Activated CD8-positive, alpha-beta memory T cell treated with anti-CD3 and anti-CD28 coated beads for 1 hour (primary cell): ENCODE measurements around the gene ADGRV1.
"Not testable (repeated sequence)": the region's sequence is repeated elsewhere in the genome, so short reads cannot be mapped to it uniquely, and the experiment has no call there.

Experiments used
- DNase-seq, 2 donors: peaks; one replicate each; pipeline ENCODE4 v3.0.0-alpha.2; 2020; ENCODE audit warnings: low read depth in 1 of 2; ENCODE audit errors: extremely low read depth in 1 of 2

ADGRV1 gene

DNA sequence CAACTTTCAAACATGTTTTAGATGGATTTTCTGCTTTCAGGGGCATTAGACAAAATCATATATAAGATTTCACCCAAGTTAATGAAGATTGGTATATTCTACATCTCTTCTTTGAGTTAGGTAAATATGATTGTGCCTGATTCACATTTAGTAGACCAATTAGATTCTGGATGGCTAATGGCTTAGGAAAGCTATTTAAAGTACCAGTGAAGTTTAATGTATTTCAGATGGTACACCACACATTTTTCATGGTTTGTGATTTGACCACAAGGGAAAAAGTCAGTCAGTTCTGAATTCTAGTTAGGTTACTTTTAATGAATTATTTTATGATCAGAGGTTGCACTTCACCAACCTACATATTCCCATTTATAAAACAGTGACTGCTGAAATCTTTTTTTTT lies 409.7 kb downstream of the ADGRV1 start:
- no peak for DNase-seq

DNA sequence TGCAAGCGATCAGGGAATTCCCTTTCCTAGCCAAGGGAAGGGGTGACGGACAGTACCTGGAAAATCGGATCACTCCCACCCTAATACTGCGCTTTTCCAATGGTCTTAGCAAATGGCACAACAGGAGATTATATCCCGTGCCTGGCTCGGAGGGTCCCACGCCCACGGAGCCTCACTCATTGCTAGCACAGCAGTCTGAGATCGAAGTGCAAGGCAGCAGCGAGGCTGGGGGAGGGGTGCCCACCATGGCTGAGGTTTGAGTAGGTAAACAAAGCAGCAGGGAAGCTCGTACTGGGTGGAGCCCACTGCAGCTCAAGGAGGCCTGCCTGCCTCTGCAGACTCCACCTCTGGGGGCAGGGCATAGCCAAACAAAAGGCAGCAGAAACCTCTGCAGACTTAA lies 411.3 kb downstream of the ADGRV1 start:
- not testable (repeated sequence) for DNase-seq

DNA sequence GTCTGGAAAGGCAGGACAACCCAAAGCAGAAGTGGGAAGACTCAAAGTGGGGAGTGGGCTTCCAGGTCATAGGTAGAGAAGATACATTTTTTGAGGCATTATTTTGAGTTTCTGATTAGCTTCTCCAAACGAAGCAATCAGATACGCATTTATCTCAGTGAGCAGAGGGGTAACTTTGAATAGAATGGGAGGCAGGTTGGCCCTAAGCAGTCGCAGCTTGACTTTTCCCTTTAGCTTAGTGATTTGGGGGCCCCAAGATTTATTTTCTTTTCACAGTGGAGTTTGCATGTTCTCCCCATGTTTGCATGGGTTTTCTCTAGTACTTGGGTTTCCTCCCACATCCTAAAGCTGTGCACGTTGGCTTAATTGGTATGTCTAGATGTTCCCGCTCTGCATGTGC lies 422.6 kb downstream of the ADGRV1 start:
- no peak for DNase-seq

DNA sequence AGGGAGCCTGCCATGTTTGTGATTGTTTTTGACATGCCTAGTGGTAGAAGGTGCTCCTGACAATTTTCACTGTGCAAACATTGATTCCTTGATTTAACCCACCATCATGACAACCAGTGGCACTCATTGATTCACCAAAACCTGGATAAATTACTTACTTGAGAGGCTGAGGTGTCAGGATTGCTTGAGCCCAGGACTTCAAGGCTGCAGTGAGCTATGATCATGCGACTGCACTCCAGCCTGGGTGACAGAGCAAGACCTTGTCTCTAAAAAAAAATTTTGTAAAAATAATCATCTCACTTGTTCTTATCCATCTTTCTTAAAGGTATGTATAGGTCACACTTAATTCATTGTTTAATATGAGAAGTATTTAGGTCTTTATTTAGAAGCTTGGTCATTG lies 423.2 kb downstream of the ADGRV1 start:
- no peak for DNase-seq

DNA sequence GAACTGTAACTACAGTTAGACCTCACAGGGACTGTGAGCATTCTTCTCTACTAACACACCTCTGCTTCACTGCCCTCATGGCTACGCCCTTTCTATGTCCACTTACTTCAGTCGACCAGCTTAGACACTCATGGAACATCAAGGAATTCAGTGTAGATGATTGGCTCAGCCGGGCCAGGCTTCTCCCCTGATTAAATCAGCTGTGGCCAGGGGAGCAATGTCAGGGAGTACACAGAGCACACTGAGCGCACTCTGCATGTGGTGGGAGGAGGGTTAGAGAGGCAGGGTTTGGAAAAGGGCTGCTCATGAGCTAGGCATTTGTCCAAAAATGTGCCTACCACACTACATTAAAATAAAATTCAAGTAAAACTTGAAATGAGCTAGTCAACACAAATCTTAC lies 424.0 kb downstream of the ADGRV1 start:
- DNase-seq, result no peak

DNA sequence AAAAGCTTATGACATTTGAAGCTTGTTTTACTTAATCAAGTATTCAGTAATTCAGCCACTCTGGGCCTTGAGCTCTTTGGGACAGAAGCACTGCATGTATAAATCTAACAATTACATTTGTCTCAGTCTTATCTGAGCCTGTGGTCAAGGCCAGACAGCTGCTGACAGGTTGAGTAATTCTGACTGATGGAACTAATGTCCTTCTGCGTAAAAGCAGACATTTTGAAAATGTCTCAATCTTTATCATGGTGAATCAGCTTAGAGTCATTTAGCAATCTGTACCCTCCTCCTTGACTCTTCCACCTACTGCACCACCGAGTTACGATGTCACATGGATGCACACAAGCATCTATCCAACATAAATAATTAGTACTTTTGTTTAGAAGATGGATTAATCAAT lies 424.6 kb downstream of the ADGRV1 start:
- no peak for DNase-seq

DNA sequence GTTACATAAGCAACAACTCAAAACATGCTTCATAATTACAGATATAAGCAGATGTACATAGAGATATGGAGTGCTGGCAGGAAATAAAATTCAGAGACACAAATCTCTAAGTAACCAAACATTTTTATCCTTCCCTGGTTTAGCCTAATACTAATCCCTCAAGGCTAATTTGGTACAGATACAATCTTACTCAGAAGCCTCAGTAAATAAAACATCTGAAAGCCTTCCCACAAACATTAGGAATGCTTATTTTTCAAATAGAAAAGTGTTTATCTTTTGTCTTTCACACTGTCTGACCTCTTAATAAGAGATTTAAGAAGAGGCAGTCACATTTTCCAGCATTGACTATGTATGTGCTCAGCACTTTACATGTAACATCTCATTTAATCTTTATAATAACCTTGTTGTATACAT lies 425.1 kb downstream of the ADGRV1 start:
- no peak for DNase-seq

DNA sequence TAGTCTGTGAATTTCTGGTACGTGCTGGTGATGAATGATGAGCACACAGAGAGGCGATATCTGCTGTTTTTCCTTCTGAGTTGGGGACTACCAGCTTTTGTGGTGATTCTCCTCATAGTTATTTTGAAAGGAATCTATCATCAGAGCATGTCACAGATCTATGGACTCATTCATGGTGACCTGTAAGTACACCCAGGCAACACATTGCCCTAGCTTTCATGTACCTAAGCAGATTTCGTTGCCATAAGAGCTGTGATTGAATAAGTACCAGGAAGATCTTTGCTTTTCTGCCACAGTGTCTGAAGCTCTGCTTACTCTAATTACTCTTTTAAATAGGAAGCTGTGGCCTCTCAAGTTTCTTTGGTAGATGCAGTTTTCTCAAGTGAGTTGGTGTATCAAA lies 426.7 kb downstream of the ADGRV1 start:
- no peak for DNase-seq

DNA sequence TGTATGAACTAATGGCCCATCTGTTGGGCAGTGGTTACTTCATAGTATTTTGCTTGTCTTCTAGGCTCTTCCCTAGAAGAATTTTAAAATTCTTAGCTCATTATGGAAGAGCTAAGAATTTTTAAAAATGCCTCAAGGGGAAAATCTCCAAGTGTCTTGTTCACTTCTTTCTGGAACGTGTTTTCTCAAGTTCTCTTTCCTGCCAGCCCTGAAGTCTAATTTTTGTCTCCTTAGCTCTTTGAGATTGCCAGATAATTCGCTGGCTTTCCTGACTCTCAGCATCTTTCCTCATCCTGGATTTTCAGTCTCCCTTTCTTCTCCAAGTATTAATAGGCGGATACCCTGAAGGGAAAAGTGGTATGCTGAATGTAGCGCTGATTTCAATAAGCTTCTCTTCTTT lies 429.1 kb downstream of the ADGRV1 start:
- DNase-seq, result no peak

DNA sequence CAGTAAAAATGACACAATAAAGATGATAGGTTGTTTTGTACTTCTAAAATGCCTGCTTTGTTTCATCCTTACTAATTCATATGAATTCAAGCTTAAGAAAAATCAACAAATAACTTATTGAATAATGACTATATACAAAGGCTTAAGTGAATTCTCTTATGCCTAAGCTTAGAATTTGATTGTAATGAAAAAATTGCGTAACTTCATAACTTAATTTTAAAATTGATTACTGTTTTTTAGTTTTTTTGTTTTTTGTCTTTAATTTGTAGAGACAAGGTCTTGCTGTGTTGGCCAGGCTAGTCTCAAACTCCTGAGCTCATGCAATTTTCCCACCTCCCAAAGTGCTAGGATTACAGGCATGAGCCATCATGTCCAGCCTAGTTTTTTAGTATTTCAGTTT lies 432.6 kb downstream of the ADGRV1 start:
- DNase-seq, result no peak

DNA sequence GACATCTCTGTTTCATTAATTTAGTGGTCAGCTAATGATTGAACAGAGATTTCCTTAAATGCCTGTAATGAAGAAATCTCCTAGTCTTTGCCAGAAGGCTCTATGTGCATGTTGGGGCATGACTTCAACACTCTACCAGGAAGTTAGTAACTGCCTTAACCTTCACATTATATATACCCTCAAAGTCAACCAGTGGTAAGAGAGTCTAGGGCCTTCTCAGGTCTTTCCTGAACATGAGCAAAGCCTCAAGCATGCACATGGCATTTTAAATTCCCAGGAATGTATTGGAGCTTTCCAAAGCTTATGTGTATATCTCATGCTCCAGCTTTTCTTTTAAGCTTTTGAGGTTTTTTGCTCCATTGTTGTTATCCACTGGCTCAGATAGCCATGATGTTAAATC lies 436.2 kb downstream of the ADGRV1 start:
- DNase-seq, result no peak

DNA sequence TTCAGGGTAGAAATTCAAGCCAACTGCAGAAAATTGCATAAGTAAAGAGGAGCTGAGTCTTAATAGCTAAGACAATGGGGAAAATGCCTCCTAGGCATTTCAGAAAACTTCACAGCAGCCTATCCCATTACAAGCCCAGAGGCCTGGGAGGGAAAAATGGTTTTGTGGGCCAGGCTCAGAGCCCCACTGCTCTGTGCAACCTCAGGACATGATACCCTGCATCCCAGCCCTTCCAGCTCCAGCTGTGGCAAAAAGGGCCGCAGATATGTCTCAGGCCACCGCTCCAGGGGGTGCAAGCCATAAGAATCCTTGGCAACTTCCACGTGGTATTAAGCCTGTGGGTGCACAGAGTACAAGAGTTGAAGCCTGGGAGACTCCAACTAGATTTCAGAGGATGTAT lies 437.5 kb downstream of the ADGRV1 start:
- no peak for DNase-seq

DNA sequence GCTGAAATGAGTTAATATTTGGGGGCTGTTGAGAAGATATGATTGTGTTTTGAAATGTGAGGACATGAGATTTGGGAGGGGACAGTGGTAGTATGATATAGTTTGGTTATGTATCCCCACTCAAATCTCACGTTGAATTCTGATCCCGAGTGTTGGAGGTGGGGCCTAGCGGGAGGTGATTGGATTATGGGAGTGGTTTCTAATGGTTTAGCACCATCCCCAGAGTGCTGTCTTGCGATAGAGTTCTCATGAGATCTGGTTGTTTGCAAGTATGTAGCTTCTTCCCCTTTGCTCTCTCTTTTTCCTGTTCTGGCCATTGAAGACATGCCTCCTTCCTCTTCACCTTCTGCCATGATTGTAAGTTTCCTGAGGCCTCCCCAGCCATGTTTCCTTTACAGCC lies 438.5 kb downstream of the ADGRV1 start:
- DNase-seq, result no peak

DNA sequence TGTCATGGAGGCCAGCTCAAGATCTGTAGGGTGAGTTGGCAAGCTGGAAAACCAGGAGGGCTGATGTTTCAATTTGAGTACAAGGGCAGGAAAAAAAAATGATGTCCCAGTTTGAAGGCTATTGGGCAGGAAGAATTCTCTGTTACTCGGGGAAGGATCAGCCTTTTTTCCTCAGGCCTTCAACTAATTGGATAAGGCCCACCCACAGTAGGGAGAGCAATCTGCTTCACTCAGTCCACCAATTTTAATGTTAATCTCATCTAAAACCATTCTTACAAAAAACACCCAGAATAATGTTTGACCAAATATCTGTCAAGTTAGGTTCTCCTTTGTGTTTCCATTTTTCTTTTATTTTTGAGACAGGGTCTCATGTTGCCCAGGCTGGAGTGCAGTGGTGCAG lies 442.1 kb downstream of the ADGRV1 start:
- DNase-seq, result no peak

DNA sequence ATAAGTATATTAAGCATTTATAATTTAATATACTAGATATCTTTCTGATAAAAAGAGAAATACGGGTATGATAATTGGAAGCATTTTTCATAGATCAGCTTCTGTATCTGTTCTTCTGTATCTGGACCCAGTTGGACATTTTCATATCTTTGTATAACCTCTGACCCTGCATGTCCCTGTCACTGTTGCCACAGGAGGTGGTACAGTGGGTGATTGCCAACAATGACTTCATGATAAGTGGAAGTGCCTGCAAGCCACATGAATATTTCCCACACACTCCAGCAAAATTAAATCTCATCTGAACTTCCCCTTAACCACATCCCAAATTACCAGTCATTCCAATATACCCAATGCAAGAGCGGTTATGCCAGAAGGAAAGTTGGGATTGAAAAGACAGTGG lies 448.1 kb downstream of the ADGRV1 start:
- no peak for DNase-seq

DNA sequence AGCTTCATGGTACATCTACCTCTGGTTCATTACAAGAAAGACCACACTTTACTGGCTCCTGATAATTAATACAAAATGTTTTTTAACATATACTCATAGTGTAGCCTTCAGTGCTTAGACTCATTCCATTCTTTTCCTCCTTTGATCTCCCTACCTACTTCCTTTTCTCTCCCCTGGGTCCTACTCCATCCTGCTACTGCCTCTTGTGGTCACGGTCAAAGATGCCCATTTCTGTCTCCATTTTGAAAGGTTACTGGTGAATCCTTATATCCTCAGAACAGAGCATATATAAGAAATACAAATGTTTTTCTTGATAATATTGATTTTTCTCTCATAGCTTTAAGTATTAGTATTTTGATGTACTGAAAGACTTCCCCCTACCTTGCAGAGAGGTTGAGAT lies 448.7 kb downstream of the ADGRV1 start:
- no peak for DNase-seq

DNA sequence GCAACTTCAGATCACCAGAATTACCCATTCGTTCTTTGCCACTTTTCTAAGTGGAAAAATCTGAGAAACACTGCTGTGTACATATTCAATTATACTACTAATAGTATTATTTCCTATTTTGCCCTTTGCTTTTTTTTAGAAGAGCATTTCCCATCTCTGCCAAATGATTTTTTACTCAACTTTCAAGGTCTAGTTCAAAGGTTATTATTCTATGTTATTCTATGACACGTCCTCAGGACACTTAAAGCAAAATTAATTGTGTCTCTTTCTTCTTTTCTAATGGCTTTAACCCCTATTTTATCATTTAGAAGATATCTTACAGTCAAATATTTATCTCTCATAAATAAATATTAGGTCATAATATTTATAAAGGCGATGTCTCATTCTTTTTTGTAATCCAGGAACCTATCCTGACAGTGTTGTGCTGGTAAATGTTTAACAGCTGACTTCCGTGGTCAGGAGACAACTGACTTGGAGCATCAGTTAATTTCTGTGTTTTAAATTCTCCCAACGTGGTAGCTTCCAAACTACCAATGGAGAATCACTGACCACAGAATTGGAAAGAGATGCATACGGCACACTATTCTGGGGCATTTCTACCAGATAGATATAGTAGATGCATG lies 449.3 kb downstream of the ADGRV1 start:
- no peak for DNase-seq

DNA sequence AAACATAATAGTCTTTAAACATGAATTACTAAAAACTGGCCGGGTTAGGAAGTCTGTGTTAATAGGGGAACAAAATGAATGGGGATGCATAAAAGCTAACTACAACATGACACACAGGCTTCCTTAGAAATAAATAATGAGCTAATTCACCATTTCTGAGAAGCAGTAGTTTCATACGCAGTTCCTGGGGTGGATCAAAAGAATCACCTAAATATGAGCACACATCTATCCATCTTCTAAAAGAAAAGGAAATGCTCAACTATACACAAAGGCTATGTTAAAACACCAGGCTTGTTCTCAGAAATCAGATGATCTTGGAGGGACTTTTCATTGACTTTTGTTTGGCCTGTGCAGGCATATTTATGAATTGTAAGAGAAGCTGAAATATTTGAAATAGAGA lies 451.5 kb downstream of the ADGRV1 start:
- DNase-seq, result no peak

DNA sequence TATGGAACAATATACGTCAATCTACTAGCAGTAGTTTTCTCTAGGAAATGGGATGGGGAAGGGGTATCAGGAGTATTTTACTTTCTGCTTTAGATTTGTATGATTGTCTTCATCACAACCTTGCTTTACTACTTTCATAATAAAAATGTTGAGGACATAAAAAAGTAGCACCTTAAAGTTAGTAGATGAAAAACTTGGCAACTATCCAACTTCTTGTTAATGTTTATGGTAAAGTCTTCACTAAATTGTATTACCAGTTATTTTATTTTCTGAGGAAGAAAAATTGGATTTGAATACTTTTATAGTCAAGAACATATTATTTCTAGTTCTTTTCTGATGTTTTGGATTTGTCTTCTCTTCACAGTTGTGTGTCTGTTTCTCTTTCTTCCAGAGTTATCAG lies 452.4 kb downstream of the ADGRV1 start:
- DNase-seq, result no peak

DNA sequence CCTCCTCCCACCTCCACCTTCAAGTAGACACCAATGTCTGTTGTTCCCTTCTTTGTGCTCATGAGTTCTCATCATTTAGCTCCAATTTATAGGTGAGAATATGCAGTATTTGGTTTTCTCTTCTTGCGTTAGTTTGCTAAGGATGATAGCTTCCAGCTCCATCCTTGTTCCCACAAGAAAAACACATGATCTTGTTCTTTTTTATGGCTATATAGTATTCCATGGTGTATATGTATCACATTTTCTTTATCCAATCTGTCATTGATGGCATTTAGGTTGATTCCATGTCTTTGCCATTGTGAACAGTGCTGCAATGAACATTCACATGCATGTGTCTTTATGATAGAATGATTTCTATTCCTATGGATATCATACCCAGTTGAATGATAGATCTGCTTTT lies 454.3 kb downstream of the ADGRV1 start:
- DNase-seq, result not testable (repeated sequence)

DNA sequence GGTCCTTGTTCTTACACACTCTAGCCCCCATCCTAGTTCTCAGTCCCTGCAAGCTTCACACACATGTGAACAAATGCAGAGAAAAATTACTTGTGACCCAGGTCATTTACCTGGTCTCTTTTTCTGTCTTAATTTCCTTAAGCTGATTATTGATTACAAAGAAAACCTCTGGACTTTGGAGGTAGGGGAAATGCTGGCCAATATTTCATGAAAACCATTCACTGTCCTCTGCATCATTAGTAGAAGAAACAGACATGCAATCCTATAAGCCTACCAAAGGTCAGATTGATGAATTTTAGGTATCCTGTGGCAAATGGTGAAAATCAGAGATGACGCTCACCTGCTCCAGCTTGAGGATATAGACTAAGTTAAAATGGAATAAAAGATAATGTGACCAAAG lies 457.7 kb downstream of the ADGRV1 start:
- no peak for DNase-seq

DNA sequence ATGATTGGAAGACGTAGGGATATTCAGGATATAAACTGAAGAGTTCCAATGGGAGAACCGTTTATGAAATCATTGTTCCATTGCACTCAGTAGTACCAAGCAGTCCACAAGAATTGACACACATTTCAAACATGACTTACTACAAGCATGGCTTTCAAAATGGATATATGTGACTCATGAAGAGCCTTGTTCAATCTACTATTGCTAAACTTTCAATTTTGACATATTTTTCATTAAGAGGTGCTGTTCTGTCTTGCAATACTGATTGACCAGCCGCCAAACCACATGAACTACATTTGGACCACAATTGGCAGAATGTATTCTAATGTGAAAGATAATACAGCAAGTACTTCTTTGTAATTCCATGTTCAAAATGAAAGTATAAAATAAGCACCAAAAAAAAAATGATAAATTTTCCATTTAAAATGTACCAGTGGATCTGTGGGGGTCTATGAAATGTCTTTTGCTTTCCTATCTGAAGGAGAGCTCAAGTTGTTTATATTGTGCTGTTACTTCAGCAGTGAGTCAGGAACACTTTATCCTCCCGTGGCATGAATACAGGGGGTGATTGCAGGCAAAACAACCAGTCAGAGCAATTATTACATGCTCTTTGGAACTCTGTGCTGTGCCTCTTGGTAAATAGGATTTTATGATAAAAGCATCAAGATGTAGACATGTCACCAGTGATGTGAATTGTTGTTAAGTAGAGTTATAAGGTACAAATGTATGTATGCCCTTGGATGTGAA lies 458.5 kb downstream of the ADGRV1 start:
- no peak for DNase-seq

DNA sequence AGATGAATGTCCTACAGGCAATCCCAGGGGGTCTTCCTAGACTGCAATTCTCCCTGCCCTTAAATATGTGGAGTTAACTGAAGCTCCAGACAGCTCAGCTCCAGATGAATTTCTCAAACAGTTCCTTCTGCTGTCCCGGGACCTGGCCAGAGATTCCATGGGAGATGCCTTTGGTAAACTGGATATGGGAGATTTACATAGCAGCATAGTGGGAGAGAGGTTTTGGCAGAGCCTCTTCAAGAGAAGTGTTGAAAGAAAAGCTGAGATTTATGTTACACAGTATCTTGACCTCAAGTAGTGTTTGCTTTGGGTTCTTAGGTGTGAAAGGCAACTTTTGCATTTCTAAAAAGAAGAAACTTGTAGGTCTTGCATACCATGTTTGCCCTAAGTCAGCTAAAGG lies 459.6 kb downstream of the ADGRV1 start:
- no peak for DNase-seq
